Colonic mucosa (tissue), 4 donors: ENCODE results near the gene BTG1. TPM values are rescaled to one million over a fixed set of nuclear protein-coding genes. Genes with fewer than 3 reads are reported as not detected.
A peak's percentile ranks its signal among the peaks of the same experiment; 100 is the strongest.

Experiments used
- DNase-seq: peaks from one replicate; pipeline ENCODE4 v3.0.0-alpha.2; 2020
- H3K27ac ChIP-seq: fragments of 200-600 bp; one replicate; pipeline ENCODE4 v1.8.0; 2021
- H3K27me3 ChIP-seq: fragments of 200-600 bp; one replicate; pipeline ENCODE4 v1.8.0; 2021
- H3K36me3 ChIP-seq: fragments of 200-600 bp; one replicate; pipeline ENCODE4 v1.8.0; 2021
- H3K4me1 ChIP-seq: fragments of 200-600 bp; one replicate; pipeline ENCODE4 v1.8.0; 2021; ENCODE audit warnings: mild to moderate bottlenecking
- H3K4me3 ChIP-seq: fragments of 200-600 bp; one replicate; pipeline ENCODE4 v1.8.0; 2021
- H3K9ac ChIP-seq, 2 donors: one replicate each; pipeline ENCODE4 v1.7.0; 2013; ENCODE audit warnings: control low read depth in 2 of 2, low read depth in 2 of 2, low read length in 2 of 2
- H3K9me3 ChIP-seq: fragments of 200-600 bp; one replicate; pipeline ENCODE4 v1.8.0; 2021
- CTCF ChIP-seq: fragments of 200-600 bp; IDR thresholded peaks from one replicate; pipeline ENCODE4 v1.8.0; 2022; ENCODE audit warnings: antibody characterized with exemption, mild to moderate bottlenecking
- intact Hi-C: fragments of 100-400 bp; cut with DNase I; formaldehyde crosslinking; loops from one replicate; pipeline ENCODE4 v1.14.1; 2022
- total RNA-seq, 2 donors: library from RNA; stranded (reverse); fragmentation: NEBNext Ultra II Directional in 1 of 2; extraction: Animal tissue kit (Norgen Biotek cat#: 25700) in 1 of 2; gene quantifications; one replicate each; pipeline ENCODE4 v1.2.1, GENCODE V29; 2021
- donor health status: healthy.
- donor health status: DM: no; HTN: no; CAD: no.
- donor health status: DM: no; HTN: no; CAD: no.

BTG1 gene
- total RNA-seq, 2 donors from 2014 or later, result 87.1 to 152 TPM

GRCh38 chr12:92144631-92145480 is 790 bp downstream of the BTG1 start:
- intact Hi-C loops, result loop anchor here (5.0 kb wide), 3 partner anchors 73 to 417 kb away; no protein-coding TSS in a partner anchor
- Histone ChIP-seq H3K4me1 (peaks cover 4% of the 10 kb centered on the region), H3K9me3 (no peaks in the 10 kb centered on the region), H3K27me3 (no peaks in the 10 kb centered on the region), H3K27ac (peak overlapping the region; percentile 99), H3K9ac (peak overlapping the region; percentile 95 to 99), H3K36me3 (no peaks in the 10 kb centered on the region), H3K4me3 (peak overlapping the region; percentile 82)
- TF ChIP-seq CTCF, result no peak
- DNase-seq, result peak; percentile 82

GRCh38 chr12:92143686-92144630 is 1.7 kb downstream of the BTG1 start:
- Histone ChIP-seq H3K36me3 (no peaks in the 10 kb centered on the region), H3K4me1 (peaks cover 6% of the 10 kb centered on the region), H3K27me3 (no peaks in the 10 kb centered on the region), H3K9me3 (no peaks in the 10 kb centered on the region), H3K27ac (peak overlapping the region; percentile 99), H3K9ac (peak overlapping the region; percentile 95 to 99), H3K4me3 (peak overlapping the region; percentile 82)
- TF ChIP-seq CTCF, result peak; percentile 72
- intact Hi-C loops, result loop anchor here (5.0 kb wide), 2 partner anchors 72 to 332 kb away; no protein-coding TSS in a partner anchor
- peak; percentile 84 for DNase-seq

- Histone ChIP-seq H3K9me3 (no peaks in the 10 kb centered on the region), H3K4me1 (peaks cover 6% of the 10 kb centered on the region), H3K27ac (peak overlapping the region; percentile 99), H3K4me3 (peak overlapping the region; percentile 82), H3K36me3 (no peaks in the 10 kb centered on the region), H3K9ac (peak overlapping the region; percentile 53 to 99), H3K27me3 (no peaks in the 10 kb centered on the region)
- no peak for TF ChIP-seq CTCF
- DNase-seq, result no peak
- intact Hi-C loops, result loop anchor here (5.0 kb wide), 2 partner anchors 71 to 331 kb away; no protein-coding TSS in a partner anchor
Observed at GRCh38 chr12:92143258-92143657, 2.4 kb downstream of the BTG1 start.

GRCh38 chr12:92142251-92142926 is 3.3 kb downstream of the BTG1 start:
- no peaks in the 10 kb centered on the region for H3K9me3 ChIP-seq
- intact Hi-C loops, result loop anchor here (5.0 kb wide), 2 partner anchors 70 to 330 kb away; no protein-coding TSS in a partner anchor
- DNase-seq, result no peak
- peak overlapping the region; percentile 99 for H3K27ac ChIP-seq
- peak overlapping the region; percentile 57 to 99 for H3K9ac ChIP-seq
- peak overlapping the region; percentile 82 for H3K4me3 ChIP-seq
- no peaks in the 10 kb centered on the region for H3K36me3 ChIP-seq
- H3K4me1 ChIP-seq, result peaks cover 6% of the 10 kb centered on the region
- TF ChIP-seq CTCF, result no peak
- H3K27me3 ChIP-seq, result no peaks in the 10 kb centered on the region
